Measurements from ENCODE around the gene TBC1D2B. TPM values are rescaled to one million over a fixed set of nuclear protein-coding genes. Genes with fewer than 3 reads are reported as not detected.

TBC1D2B gene
- total and polyA plus RNA-seq, 4 donors: 21.8 to 62.9 (median 38.9) TPM

- Histone ChIP-seq H3K4me1 (ENCODE audit: control insufficient read depth in 5 of 5, insufficient read depth in 5 of 5, low read length in 5 of 5) (peaks cover 0 to 35% (median 22%) of the 10 kb centered on the region in 5 donors), H3K9me3 (ENCODE audit: control insufficient read depth in 4 of 4, insufficient read depth in 3 of 4, low read length in 3 of 4) (peaks cover 0 to 2% (median 0%) of the 10 kb centered on the region in 4 donors), H3K27ac (ENCODE audit: low read depth in 1 of 2, low read length in 1 of 2) (peak overlapping the region in 1 of 2 donors; percentile 85), H3K27me3 (ENCODE audit: control insufficient read depth in 3 of 3, insufficient read depth in 3 of 3, low read length in 2 of 3) (no peaks in the 10 kb centered on the region), H3K4me3 (no peak overlapping the region), H3K36me3 (ENCODE audit: control insufficient read depth in 4 of 4, insufficient read depth in 4 of 4, low read length in 4 of 4) (peaks cover 0 to 6% (median 4%) of the 10 kb centered on the region in 4 donors), H3K9ac (ENCODE audit: insufficient read depth in 1 of 2, low read length in 2 of 2) (no peak overlapping the region)
- DNase-seq: peak in 2 of 3 donors; percentile 47 to 55
- no peak for TF ChIP-seq CTCF (IDR thresholded peaks at IDR 0.05; ENCODE audit: control extremely low read depth, extremely low read depth)
- peak; percentile 63 for ATAC-seq (ENCODE audit: insufficient read depth, low FRiP score)
- 18 to 20% methylated on average over 13 of the region's 13 CpGs for WGBS, 2 donors
These were observed 42.9 kb downstream of the TBC1D2B start for GRCh38 chr15:78034495-78035191.

GRCh38 chr15:78033864-78034263 lies 43.6 kb downstream of the TBC1D2B start:
- 35 to 38% methylated on average over 6 of the region's 6 CpGs for WGBS, 2 donors
- Histone ChIP-seq H3K27me3 (ENCODE audit: control insufficient read depth in 3 of 3, insufficient read depth in 3 of 3, low read length in 2 of 3) (no peaks in the 10 kb centered on the region), H3K36me3 (ENCODE audit: control insufficient read depth in 4 of 4, insufficient read depth in 4 of 4, low read length in 4 of 4) (peaks cover 0 to 9% (median 8%) of the 10 kb centered on the region in 4 donors), H3K27ac (ENCODE audit: low read depth in 1 of 2, low read length in 1 of 2) (no peak overlapping the region), H3K4me3 (no peak overlapping the region), H3K9me3 (ENCODE audit: control insufficient read depth in 4 of 4, insufficient read depth in 3 of 4, low read length in 3 of 4) (peaks cover 0 to 2% (median 0%) of the 10 kb centered on the region in 4 donors), H3K9ac (ENCODE audit: insufficient read depth in 1 of 2, low read length in 2 of 2) (no peak overlapping the region), H3K4me1 (ENCODE audit: control insufficient read depth in 5 of 5, insufficient read depth in 5 of 5, low read length in 5 of 5) (peaks cover 0 to 29% (median 22%) of the 10 kb centered on the region in 5 donors)
- ATAC-seq (ENCODE audit: insufficient read depth, low FRiP score) (no peak), DNase-seq (peak; percentile 52 to 78 (median 72))
- TF ChIP-seq CTCF (IDR thresholded peaks at IDR 0.05; ENCODE audit: control extremely low read depth, extremely low read depth): no peak

GRCh38 chr15:78032671-78033070 lies 44.8 kb downstream of the TBC1D2B start:
- DNase-seq: no peak
- no peak overlapping the region for H3K9ac ChIP-seq (ENCODE audit: insufficient read depth in 1 of 2, low read length in 2 of 2)
- peaks cover 0 to 2% (median 0%) of the 10 kb centered on the region in 4 donors for H3K9me3 ChIP-seq (ENCODE audit: control insufficient read depth in 4 of 4, insufficient read depth in 3 of 4, low read length in 3 of 4)
- WGBS, 2 donors: 31 to 57% methylated on average over 4 of the region's 4 CpGs
- H3K4me1 ChIP-seq (ENCODE audit: control insufficient read depth in 5 of 5, insufficient read depth in 5 of 5, low read length in 5 of 5): peaks cover 0 to 27% (median 19%) of the 10 kb centered on the region in 5 donors
- ATAC-seq (ENCODE audit: insufficient read depth, low FRiP score): no peak
- H3K36me3 ChIP-seq (ENCODE audit: control insufficient read depth in 4 of 4, insufficient read depth in 4 of 4, low read length in 4 of 4): peaks cover 0 to 16% (median 9%) of the 10 kb centered on the region in 4 donors
- H3K27ac ChIP-seq (ENCODE audit: low read depth in 1 of 2, low read length in 1 of 2): no peak overlapping the region
- no peaks in the 10 kb centered on the region for H3K27me3 ChIP-seq (ENCODE audit: control insufficient read depth in 3 of 3, insufficient read depth in 3 of 3, low read length in 2 of 3)
- H3K4me3 ChIP-seq: no peak overlapping the region
- no peak for TF ChIP-seq CTCF (IDR thresholded peaks at IDR 0.05; ENCODE audit: control extremely low read depth, extremely low read depth)

Data from lung (tissue), 12 donors.